ENCODE results near the gene NHLH1. TPM values are rescaled to one million over a fixed set of nuclear protein-coding genes. Genes with fewer than 3 reads are reported as not detected.

Gene NHLH1
- total RNA-seq, 2 experiments from 2014 or later: 0.63 to 0.68 TPM

DNA sequence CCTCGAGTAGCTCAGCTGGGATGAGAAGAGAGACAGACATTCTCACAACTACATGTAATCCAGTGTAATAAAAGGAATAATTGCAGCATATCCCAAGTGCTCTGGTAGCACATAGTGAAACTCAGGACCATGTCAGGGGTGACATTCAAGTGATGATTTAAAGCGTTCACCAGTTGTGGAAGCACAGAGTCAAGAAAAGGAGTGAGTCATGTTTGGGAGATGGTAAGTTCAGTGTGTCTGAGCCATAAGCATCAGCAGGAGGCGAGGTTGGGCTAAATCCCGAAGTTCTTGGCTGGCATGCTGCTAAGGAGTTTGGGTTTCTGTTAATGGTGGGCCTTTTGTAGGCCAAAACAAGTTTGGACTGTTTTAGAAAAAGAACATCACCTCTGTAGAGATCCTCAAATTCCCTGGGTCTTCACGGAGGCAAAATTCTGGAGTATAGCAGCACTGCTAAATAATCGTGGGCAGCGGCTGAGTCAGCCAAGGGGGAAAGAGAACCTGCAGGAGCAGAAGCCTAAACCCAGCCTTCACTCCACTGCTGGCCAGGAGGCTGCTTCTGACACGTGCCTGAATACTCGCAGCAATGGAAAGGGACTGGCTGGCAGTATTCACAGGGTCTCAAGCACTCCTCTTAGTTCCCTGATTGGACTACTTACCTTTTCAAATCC, 7.2 kb upstream of the NHLH1 start:
- no TSS peak for BruUV-seq (replicated peaks)
- no peaks in the 10 kb centered on the region for H3K9me2 ChIP-seq (ENCODE audit: insufficient read depth, low read length)
- ChIA-PET CTCF (ENCODE audit: unreplicated experiment) (no interaction called here), POLR2A (interaction anchor here (0.6 to 0.7 kb wide), 2 partner anchors 181 to 184 kb away, joined by 3 to 4 read pairs; no protein-coding TSS in a partner anchor)
- no peaks in the 10 kb centered on the region for H3K9me3 ChIP-seq (ENCODE audit: low read length)
- peaks cover 55% of the 10 kb centered on the region for H3K36me3 ChIP-seq (ENCODE audit: insufficient read depth, low read length)
- H2AFZ ChIP-seq (ENCODE audit: low read length): no peak overlapping the region
- H3K4me3 ChIP-seq (ENCODE audit: low read depth, low read length, poor library complexity, severe bottlenecking): no peak overlapping the region
- no peaks in the 10 kb centered on the region for H3K79me2 ChIP-seq (ENCODE audit: insufficient read depth, low read depth, low read length)
- intact Hi-C loops (cut with micrococcal nuclease; ENCODE audit: unreplicated experiment): no loop called here
- H3K4me1 ChIP-seq (ENCODE audit: insufficient read depth, low read length, poor library complexity, severe bottlenecking): no peaks in the 10 kb centered on the region
- no peak for TF ChIP-seq EZH2phosphoT487 (IDR thresholded peaks at IDR 0.05; ENCODE audit: borderline replicate concordance, low read depth, low read length)
- no peak for TF ChIP-seq CTCF (conservative IDR thresholded peaks at IDR 0.05; ENCODE audit: low read length)
- no peak for DNase-seq (ENCODE audit: low spot score)
- H4K20me1 ChIP-seq (ENCODE audit: insufficient read depth, low read length): no peaks in the 10 kb centered on the region
- no peak overlapping the region for H3K27ac ChIP-seq (ENCODE audit: low read depth, low read length, poor library complexity, severe bottlenecking)
- H3K4me2 ChIP-seq (ENCODE audit: low read length): no peak overlapping the region

- Histone ChIP-seq H3K4me3 (ENCODE audit: low read depth, low read length, poor library complexity, severe bottlenecking) (no peak overlapping the region), H3K79me2 (ENCODE audit: insufficient read depth, low read depth, low read length) (no peaks in the 10 kb centered on the region), H3K36me3 (ENCODE audit: insufficient read depth, low read length) (peaks cover 50% of the 10 kb centered on the region), H3K4me1 (ENCODE audit: insufficient read depth, low read length, poor library complexity, severe bottlenecking) (no peaks in the 10 kb centered on the region), H4K20me1 (ENCODE audit: insufficient read depth, low read length) (no peaks in the 10 kb centered on the region), H3K4me2 (ENCODE audit: low read length) (no peak overlapping the region), H3K9me3 (ENCODE audit: low read length) (no peaks in the 10 kb centered on the region), H2AFZ (ENCODE audit: low read length) (no peak overlapping the region), H3K27ac (ENCODE audit: low read depth, low read length, poor library complexity, severe bottlenecking) (no peak overlapping the region), H3K9me2 (ENCODE audit: insufficient read depth, low read length) (no peaks in the 10 kb centered on the region)
- POLR2A ChIA-PET: interaction anchor here (0.7 kb wide), 1 partner anchor 180 kb away, joined by 3 read pairs; no protein-coding TSS in a partner anchor
- DNase-seq (ENCODE audit: low spot score): no peak
- intact Hi-C loops (cut with micrococcal nuclease; ENCODE audit: unreplicated experiment): no loop called here
- TF ChIP-seq EZH2phosphoT487 (IDR thresholded peaks at IDR 0.05; ENCODE audit: borderline replicate concordance, low read depth, low read length): no peak
- TF ChIP-seq CTCF (conservative IDR thresholded peaks at IDR 0.05; ENCODE audit: low read length): no peak
- BruUV-seq (replicated peaks): no TSS peak
- CTCF ChIA-PET (ENCODE audit: unreplicated experiment): no interaction called here
Observed at GRCh38 chr1:160360227-160360695, 6.6 kb upstream of the NHLH1 start.

- POLR2A ChIA-PET: no interaction called here
- Histone ChIP-seq H3K4me3 (ENCODE audit: low read depth, low read length, poor library complexity, severe bottlenecking) (no peak overlapping the region), H3K4me2 (ENCODE audit: low read length) (no peak overlapping the region), H4K20me1 (ENCODE audit: insufficient read depth, low read length) (no peaks in the 10 kb centered on the region), H3K9me3 (ENCODE audit: low read length) (no peaks in the 10 kb centered on the region), H3K27ac (ENCODE audit: low read depth, low read length, poor library complexity, severe bottlenecking) (no peak overlapping the region), H3K9me2 (ENCODE audit: insufficient read depth, low read length) (no peaks in the 10 kb centered on the region), H3K79me2 (ENCODE audit: insufficient read depth, low read depth, low read length) (no peaks in the 10 kb centered on the region), H2AFZ (ENCODE audit: low read length) (no peak overlapping the region), H3K36me3 (ENCODE audit: insufficient read depth, low read length) (peaks cover 41% of the 10 kb centered on the region), H3K4me1 (ENCODE audit: insufficient read depth, low read length, poor library complexity, severe bottlenecking) (no peaks in the 10 kb centered on the region)
- no peak for TF ChIP-seq CTCF (conservative IDR thresholded peaks at IDR 0.05; ENCODE audit: low read length)
- no peak for TF ChIP-seq EZH2phosphoT487 (IDR thresholded peaks at IDR 0.05; ENCODE audit: borderline replicate concordance, low read depth, low read length)
- no peak for DNase-seq (ENCODE audit: low spot score)
- CTCF ChIA-PET (ENCODE audit: unreplicated experiment): no interaction called here
- intact Hi-C loops (cut with micrococcal nuclease; ENCODE audit: unreplicated experiment): no loop called here
- BruUV-seq (replicated peaks): no TSS peak
Observed at GRCh38 chr1:160361199-160361598, 5.7 kb upstream of the NHLH1 start.

All from OCI-LY7 (cell line).